Activated CD4-positive, CD25-positive, alpha-beta regulatory T cell treated with anti-CD3 and anti-CD28 coated beads, Interleukin-2, amount 50 U/mL, for 24 hours (primary cell): ENCODE results near the gene TIMM50.
A peak's percentile ranks its signal among the peaks of the same experiment; 100 is the strongest.
"Not testable (repeated sequence)": the region's sequence is repeated elsewhere in the genome, so short reads cannot be mapped to it uniquely, and the experiment has no call there.

Experiments used
- ATAC-seq, 2 donors: fragments of 150-1000 bp; cut with Tn5 transposase; one replicate each; pipeline ENCODE4 v1.10.0; 2021; ENCODE audit warnings: mild to moderate bottlenecking in 1 of 2, moderate library complexity in 1 of 2

The TIMM50 gene

GRCh38 chr19:39470724-39471339 is 9.8 kb upstream of the TIMM50 start:
- peak in 1 of 2 donors; percentile 24 for ATAC-seq

- ATAC-seq: no peak
Observed at GRCh38 chr19:39471756-39472536, 8.7 kb upstream of the TIMM50 start.

GRCh38 chr19:39472746-39473442 is 7.7 kb upstream of the TIMM50 start:
- ATAC-seq: no peak

- no peak for ATAC-seq
Observed at GRCh38 chr19:39473443-39473960, 7.1 kb upstream of the TIMM50 start.

DNA sequence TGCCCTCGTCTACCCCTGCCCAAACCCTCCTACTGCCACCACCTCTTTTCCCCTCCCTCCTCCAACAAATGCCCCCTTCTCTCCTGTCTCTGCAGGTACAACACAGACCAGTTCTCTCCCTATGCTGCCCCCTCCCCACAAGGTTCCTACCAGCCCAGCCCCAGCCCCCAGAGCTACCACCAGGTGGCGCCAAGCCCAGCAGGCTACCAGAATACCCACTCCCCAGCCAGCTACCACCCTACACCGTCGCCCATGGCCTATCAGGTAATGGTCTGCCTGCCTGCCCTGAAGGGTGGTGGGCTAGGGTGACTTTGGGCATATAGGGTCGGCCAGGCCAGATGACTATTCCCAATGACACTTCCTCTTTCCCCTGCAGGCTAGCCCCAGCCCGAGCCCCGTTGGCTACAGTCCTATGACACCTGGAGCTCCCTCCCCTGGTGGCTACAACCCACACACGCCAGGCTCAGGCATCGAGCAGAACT is 6.5 kb upstream of the TIMM50 start:
- peak; percentile 79 to 81 for ATAC-seq

- ATAC-seq: no peak
Observed at GRCh38 chr19:39475748-39476147, 4.9 kb upstream of the TIMM50 start.

- ATAC-seq: not testable (repeated sequence)
Observed at GRCh38 chr19:39479319-39479801, 1.3 kb upstream of the TIMM50 start.

GRCh38 chr19:39479916-39480315 is 722 bp upstream of the TIMM50 start:
- no peak for ATAC-seq

DNA sequence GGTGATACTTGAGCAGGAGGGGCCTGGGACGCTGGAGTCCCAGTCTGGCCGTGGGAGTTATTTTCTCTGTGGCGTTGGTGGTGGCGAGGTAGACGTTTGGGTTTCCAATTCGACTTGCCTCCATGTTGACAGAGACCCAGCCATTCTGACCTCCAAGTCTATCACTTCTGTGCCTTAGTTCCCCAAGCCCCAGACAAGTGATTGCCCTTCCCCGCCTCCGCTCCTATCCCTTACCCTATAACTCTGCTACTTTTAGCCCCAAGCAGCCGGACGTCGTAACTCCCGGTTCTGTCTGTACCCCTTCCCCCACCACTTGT is 549 bp downstream of the TIMM50 start:
- ATAC-seq: no peak

- no peak for ATAC-seq
Observed at GRCh38 chr19:39481676-39482075, 1.0 kb downstream of the TIMM50 start.

DNA sequence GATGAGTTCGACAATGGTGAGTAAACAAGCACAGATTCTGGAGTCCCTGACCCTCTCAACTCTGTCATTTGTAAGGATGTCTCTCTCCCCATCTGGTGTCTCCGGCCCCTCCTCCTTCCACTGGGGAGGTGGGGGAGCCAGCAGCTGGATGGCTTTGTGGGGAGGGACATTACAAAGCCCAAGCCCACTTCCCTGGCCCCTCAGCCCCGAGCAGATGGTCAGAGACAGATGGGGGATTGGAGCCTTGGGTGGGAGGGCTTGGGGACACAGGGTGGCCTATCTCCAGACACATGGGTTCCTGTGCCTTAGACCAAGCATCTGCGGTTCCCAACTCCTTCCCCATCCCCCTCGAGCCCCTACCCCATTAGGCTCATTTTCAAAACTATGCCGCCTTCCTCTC is 2.5 kb downstream of the TIMM50 start:
- ATAC-seq: no peak

DNA sequence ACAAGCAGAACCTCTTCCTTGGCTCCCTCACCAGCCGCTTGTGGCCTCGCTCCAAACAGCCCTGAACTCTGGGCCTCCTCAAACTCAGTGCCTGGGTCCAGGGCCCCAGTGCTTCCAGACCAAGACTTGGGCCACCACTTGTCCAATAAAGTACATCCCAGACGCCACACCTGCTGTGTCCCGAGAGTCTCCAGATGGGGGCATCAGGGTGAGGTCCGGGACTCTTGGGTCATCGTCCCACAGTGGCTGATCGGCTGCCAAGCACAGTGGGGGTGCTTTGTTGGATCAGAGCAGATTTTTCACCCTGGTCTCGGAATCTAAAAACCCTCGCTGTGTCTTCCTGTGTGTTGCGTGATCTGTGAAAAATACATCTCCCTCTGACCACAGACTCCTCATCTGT is 9.1 kb downstream of the TIMM50 start:
- ATAC-seq: no peak

GRCh38 chr19:39492225-39492624 is 11.6 kb downstream of the TIMM50 start:
- ATAC-seq: no peak

DNA sequence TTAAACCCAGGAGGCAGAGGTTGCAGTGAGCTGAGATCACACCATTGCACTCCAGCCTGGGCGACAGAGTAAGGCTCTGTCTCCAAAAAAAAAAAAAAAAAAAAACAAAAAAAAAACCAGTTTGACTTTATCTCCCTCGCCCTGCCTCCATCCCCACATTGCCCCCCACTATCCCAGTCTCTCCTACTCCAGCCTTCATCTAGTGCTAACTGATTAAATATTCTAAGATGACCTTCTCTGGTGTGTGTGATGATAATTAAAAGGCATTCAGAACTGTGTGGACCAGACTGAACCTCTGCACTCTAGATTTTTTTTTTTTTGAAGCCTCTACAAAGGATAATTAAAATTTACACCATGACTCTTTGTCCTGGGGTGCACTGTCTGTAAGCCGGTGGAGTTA is 12.2 kb downstream of the TIMM50 start:
- ATAC-seq: no peak

DNA sequence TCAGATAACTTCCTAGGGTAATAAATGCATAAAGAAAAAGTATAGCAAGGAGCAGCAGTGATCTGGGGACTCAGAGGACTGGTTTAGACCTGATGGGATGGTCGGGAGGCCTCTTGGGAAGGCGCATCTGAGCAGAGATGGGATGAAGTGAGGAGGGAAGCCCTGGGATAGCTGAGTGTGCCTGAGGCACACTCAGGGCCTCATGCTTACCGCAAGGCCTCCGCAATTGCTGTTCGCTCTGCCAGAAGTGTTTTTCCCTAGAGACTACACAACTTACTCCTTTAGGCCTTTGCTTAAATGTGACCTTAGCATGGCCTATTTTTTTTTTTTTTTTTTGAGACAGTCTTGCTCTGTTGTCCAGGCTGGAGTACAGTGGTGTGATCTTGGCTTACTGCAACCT is 14.0 kb downstream of the TIMM50 start:
- ATAC-seq: no peak

DNA sequence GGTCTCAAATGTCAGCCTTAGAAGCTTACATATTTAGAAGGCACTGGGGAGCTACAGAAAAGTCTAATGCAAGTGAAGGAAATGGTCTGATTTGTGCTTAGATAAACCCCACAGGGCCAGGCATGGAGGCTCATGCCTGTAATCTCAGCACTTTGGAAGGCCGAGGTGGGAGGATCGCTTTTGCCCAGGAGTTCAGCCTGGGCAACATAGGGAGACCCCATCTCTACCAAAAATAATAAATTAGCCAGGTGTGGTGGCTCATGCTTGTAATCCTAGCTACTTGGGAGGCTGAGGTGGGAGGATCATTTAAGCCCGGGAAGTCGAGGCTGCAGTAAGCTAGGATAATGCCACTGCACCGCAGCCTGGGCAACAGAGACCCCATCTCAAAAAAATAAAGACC is 15.4 kb downstream of the TIMM50 start:
- no peak for ATAC-seq

GRCh38 chr19:39497701-39497995 is 17.0 kb downstream of the TIMM50 start:
- no peak for ATAC-seq

- peak; percentile 16 to 42 for ATAC-seq
Observed at GRCh38 chr19:39497996-39498797, 17.6 kb downstream of the TIMM50 start.

DNA sequence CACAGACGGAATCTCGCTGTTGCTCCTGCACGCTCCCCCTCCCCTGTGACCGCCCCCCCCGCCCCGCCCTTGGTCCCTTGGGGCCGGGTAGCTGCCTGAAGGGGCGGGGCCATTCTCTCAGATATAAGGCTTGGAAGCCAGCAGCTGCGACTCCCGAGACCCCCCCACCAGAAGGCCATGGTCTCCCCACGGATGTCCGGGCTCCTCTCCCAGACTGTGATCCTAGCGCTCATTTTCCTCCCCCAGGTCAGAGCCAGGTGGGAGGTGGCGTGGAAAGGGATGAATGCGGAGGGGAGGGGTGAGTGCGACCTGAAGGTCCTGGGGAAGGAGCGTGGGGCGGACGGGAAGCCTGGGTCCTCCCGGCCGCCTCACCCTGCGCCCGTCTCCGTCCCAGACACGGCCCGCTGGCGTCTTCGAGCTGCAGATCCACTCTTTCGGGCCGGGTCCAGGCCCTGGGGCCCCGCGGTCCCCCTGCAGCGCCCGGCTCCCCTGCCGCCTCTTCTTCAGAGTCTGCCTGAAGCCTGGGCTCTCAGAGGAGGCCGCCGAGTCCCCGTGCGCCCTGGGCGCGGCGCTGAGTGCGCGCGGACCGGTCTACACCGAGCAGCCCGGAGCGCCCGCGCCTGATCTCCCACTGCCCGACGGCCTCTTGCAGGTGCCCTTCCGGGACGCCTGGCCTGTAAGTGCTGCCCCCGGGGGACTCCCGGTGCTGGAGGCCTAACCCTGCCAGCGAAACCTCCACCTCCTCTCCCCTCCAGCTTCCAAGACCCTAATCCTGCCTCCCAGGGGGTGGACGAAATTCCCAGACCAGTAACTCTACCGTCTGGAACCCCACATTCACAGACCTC is 18.4 kb downstream of the TIMM50 start, which contains the start of gene DLL3:
Gene DLL3, plus strand, starts transcription at position 150 of the 845 bp plus-strand sequence. Its CDS starts 28 bp downstream, at position 178.
- peak in 1 of 2 donors; percentile 23 for ATAC-seq

GRCh38 chr19:39499932-39500331 is 19.3 kb downstream of the TIMM50 start:
- no peak for ATAC-seq

DNA sequence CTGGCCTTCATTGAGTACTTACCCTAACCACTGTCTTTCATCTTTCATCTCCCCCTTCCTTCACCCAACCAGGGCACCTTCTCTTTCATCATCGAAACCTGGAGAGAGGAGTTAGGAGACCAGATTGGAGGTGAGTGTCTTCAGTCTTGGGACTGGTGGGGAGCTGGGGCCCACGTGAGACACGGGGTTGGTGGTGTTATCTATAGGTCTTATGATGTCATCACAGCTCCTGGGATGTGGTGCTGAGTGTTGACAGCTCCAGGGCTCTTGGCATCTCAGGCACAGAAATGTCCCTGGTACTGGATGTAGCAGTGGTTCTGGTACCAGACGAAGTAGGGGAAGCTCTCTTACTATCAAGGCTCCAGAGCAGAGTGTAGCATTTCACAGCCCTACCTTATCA is 19.9 kb downstream of the TIMM50 start:
- no peak for ATAC-seq

GRCh38 chr19:39501340-39501739 is 20.7 kb downstream of the TIMM50 start:
- no peak for ATAC-seq
